ENCODE data around the gene MGA. TPM values are rescaled to one million over a fixed set of nuclear protein-coding genes. Genes with fewer than 3 reads are reported as not detected.

Gene MGA
- total and polyA plus RNA-seq, 4 donors: 2.7 to 86.2 (median 14.1) TPM

DNA sequence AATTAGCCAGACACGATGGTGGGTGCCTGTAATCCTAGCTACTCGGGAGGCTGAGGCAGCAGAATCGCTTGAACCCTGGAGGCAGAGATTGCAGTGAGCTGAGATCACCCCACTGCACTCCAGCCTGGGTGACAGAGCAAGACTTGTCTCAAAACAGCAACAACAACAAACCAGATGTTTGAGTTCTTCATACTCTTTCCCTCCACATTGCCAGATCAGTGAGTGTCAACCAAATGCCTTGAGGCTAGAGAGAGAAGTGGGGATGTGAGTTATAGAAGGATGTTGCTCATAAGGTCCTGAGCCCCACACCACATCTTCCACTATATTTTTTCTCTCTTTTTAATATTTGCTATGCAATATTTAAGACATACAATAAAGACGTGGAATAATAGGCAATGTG lies 133.9 kb downstream of the MGA start:
- TF ChIP-seq, protein P1, sequence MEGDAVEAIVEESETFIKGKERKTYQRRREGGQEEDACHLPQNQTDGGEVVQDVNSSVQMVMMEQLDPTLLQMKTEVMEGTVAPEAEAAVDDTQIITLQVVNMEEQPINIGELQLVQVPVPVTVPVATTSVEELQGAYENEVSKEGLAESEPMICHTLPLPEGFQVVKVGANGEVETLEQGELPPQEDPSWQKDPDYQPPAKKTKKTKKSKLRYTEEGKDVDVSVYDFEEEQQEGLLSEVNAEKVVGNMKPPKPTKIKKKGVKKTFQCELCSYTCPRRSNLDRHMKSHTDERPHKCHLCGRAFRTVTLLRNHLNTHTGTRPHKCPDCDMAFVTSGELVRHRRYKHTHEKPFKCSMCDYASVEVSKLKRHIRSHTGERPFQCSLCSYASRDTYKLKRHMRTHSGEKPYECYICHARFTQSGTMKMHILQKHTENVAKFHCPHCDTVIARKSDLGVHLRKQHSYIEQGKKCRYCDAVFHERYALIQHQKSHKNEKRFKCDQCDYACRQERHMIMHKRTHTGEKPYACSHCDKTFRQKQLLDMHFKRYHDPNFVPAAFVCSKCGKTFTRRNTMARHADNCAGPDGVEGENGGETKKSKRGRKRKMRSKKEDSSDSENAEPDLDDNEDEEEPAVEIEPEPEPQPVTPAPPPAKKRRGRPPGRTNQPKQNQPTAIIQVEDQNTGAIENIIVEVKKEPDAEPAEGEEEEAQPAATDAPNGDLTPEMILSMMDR (IDR thresholded peaks at IDR 0.05; ENCODE audit: control extremely low read depth, extremely low read depth): no peak
- Histone ChIP-seq H3K9ac (ENCODE audit: insufficient read depth in 1 of 2, low read length in 2 of 2) (no peak overlapping the region), H3K27me3 (ENCODE audit: control insufficient read depth in 3 of 3, insufficient read depth in 3 of 3, low read length in 2 of 3) (no peaks in the 10 kb centered on the region), H3K36me3 (ENCODE audit: control insufficient read depth in 4 of 4, insufficient read depth in 4 of 4, low read length in 4 of 4) (no peaks in the 10 kb centered on the region), H3K27ac (ENCODE audit: low read depth in 1 of 2, low read length in 1 of 2) (no peak overlapping the region), H3K9me3 (ENCODE audit: control insufficient read depth in 4 of 4, insufficient read depth in 3 of 4, low read length in 3 of 4) (no peaks in the 10 kb centered on the region), H3K4me3 (no peak overlapping the region), H3K4me1 (ENCODE audit: control insufficient read depth in 5 of 5, insufficient read depth in 5 of 5, low read length in 5 of 5) (peaks cover 12 to 31% (median 23%) of the 10 kb centered on the region in 5 donors)
- ATAC-seq (ENCODE audit: insufficient read depth, low FRiP score) (no peak), DNase-seq (no peak)
- 85 to 88% methylated on average over 4 of the region's 4 CpGs for WGBS, 2 donors

DNA sequence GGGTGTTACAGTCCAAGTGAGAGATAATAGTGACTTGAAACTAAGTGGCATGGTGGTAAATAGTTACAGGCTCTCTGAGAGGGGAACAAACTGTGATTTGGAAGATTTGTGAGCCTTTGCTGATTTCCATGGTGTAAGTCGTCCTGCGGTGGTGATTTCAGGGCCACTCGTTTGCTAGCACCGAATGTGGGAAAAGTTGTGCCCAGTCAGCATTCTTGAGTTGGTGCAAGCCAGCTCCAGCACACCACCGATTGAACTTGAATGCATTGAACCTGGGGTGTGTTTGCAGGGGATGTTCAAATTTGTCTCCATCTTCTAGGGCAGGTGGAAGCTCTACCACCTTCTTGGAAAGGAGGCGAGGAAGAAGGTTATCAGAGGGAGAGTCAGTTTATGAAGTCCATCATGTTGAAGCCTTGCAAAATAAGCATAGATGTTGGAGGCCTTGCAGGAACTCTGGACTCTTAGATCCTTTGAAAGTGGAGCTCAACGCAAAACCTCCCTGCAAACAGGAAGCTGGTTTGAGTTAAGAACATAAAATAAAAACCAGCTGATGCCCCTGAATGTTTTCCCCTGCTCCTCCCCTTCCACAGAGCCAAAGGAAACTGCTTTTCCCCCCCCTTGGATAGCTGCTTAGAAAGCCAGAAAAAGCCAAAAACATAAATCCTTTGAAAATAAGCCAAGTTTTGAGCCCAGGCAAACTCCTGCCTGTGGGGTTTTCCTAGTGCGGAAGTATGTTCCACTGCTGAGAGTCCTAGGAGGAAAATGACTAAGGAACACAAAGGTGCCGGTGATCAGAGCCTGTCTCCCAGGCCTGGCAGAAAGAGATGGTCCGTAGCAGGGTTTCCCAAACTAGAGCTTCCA lies 136.0 kb downstream of the MGA start:
- ATAC-seq (ENCODE audit: insufficient read depth, low FRiP score) (no peak), DNase-seq (peak; percentile 50 to 90 (median 79))
- H3K9ac ChIP-seq (ENCODE audit: insufficient read depth in 1 of 2, low read length in 2 of 2): peak overlapping the region in 1 of 2 donors; percentile 78
- peak overlapping the region in 1 of 2 donors; percentile 38 for H3K27ac ChIP-seq (ENCODE audit: low read depth in 1 of 2, low read length in 1 of 2)
- no peaks in the 10 kb centered on the region for H3K9me3 ChIP-seq (ENCODE audit: control insufficient read depth in 4 of 4, insufficient read depth in 3 of 4, low read length in 3 of 4)
- H3K27me3 ChIP-seq (ENCODE audit: control insufficient read depth in 3 of 3, insufficient read depth in 3 of 3, low read length in 2 of 3): no peaks in the 10 kb centered on the region
- 62 to 63% methylated on average over 10 of the region's 10 CpGs for WGBS, 2 donors
- peaks cover 11 to 19% (median 13%) of the 10 kb centered on the region in 5 donors for H3K4me1 ChIP-seq (ENCODE audit: control insufficient read depth in 5 of 5, insufficient read depth in 5 of 5, low read length in 5 of 5)
- TF ChIP-seq, protein P1 (IDR thresholded peaks at IDR 0.05; ENCODE audit: control extremely low read depth, extremely low read depth): no peak
- H3K4me3 ChIP-seq: no peak overlapping the region
- peaks cover 0 to 6% (median 0%) of the 10 kb centered on the region in 4 donors for H3K36me3 ChIP-seq (ENCODE audit: control insufficient read depth in 4 of 4, insufficient read depth in 4 of 4, low read length in 4 of 4)

DNA sequence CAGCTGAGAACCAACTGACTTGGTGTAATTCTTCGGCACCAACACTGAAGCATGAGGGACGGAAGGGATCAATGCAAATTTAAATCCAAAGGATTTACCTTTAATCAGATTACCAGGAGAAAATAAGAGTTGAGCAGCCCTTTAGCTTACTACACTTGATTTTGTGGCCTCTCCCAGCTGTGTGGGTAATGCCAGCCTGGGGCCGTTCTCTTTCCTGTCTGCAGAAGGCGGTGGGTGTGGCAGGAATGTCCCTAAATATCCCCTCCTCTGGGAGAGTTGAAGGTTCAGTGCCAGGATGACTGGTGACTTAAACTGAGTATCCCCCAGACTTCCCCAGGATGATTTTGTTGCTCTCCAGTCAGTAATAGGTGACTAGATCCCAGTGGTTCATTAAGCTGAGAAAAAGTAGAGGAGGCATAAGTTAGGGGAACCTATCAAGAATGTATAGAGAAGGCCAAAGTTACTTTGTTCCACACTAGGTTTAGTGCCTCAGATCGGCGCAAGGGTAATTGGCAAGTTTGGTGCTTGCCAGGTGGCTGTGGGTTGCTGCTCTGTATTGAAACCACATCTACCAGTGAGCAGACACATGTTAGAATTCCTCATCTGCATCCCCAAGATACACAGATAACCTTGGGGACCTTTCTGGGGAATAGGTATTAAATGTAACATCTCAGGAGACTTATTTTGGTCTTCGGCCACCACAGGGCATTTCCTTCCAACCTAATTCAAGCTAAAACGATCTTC lies 137.2 kb downstream of the MGA start:
- TF ChIP-seq, protein P1 (IDR thresholded peaks at IDR 0.05; ENCODE audit: control extremely low read depth, extremely low read depth): no peak
- Histone ChIP-seq H3K9ac (ENCODE audit: insufficient read depth in 1 of 2, low read length in 2 of 2) (peak overlapping the region in 1 of 2 donors; percentile 38), H3K4me1 (ENCODE audit: control insufficient read depth in 5 of 5, insufficient read depth in 5 of 5, low read length in 5 of 5) (peaks cover 7 to 17% (median 8%) of the 10 kb centered on the region in 5 donors), H3K27me3 (ENCODE audit: control insufficient read depth in 3 of 3, insufficient read depth in 3 of 3, low read length in 2 of 3) (no peaks in the 10 kb centered on the region), H3K9me3 (ENCODE audit: control insufficient read depth in 4 of 4, insufficient read depth in 3 of 4, low read length in 3 of 4) (no peaks in the 10 kb centered on the region), H3K27ac (ENCODE audit: low read depth in 1 of 2, low read length in 1 of 2) (no peak overlapping the region), H3K36me3 (ENCODE audit: control insufficient read depth in 4 of 4, insufficient read depth in 4 of 4, low read length in 4 of 4) (peaks cover 0 to 6% (median 0%) of the 10 kb centered on the region in 4 donors), H3K4me3 (no peak overlapping the region)
- WGBS, 2 donors: 69 to 81% methylated on average over 8 of the region's 8 CpGs
- ATAC-seq (ENCODE audit: insufficient read depth, low FRiP score) (no peak), DNase-seq (no peak)

Data from lung (tissue), 12 donors.